HG03045 (cell line): Measurements from ENCODE around the gene PCDH20.
"Not testable (repeated sequence)": the region's sequence is repeated elsewhere in the genome, so short reads cannot be mapped to it uniquely, and the experiment has no call there.

Experiments
- ATAC-seq: cut with Tn5 transposase; IDR thresholded peaks from one replicate; pipeline ENCODE4 v1.9.1; 2021; ENCODE audit warnings: mild to moderate bottlenecking, moderate library complexity; ENCODE audit not compliant: unreplicated experiment

The PCDH20 gene, protein sequence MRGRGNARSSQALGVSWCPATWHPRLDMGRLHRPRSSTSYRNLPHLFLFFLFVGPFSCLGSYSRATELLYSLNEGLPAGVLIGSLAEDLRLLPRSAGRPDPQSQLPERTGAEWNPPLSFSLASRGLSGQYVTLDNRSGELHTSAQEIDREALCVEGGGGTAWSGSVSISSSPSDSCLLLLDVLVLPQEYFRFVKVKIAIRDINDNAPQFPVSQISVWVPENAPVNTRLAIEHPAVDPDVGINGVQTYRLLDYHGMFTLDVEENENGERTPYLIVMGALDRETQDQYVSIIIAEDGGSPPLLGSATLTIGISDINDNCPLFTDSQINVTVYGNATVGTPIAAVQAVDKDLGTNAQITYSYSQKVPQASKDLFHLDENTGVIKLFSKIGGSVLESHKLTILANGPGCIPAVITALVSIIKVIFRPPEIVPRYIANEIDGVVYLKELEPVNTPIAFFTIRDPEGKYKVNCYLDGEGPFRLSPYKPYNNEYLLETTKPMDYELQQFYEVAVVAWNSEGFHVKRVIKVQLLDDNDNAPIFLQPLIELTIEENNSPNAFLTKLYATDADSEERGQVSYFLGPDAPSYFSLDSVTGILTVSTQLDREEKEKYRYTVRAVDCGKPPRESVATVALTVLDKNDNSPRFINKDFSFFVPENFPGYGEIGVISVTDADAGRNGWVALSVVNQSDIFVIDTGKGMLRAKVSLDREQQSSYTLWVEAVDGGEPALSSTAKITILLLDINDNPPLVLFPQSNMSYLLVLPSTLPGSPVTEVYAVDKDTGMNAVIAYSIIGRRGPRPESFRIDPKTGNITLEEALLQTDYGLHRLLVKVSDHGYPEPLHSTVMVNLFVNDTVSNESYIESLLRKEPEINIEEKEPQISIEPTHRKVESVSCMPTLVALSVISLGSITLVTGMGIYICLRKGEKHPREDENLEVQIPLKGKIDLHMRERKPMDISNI

DNA sequence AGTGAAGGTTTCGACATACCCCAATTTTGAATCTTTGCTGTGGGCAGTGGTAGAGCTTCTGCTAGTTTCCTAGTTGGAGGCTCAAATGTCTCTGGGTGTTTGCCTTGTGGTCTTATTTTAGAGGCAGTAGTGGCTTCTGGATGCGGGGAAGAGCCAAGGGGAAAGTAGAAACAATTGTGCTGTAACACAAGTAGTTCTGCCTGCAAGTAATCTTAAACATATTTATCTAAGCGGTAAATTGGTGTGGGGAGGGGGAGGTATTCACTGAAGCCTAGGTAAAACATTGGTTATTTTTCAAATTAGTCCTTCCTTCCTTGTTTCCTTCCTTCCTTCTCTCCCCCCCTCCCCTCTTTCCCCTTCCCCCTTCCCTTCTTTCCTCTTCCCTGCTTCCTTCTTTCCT lies at the start of gene PCDH20:
TSS of gene PCDH20 (minus strand) at position 101 of the 400 bp plus-strand sequence. CDS start 691 bp downstream, outside the sequence.
- ATAC-seq: no peak

DNA sequence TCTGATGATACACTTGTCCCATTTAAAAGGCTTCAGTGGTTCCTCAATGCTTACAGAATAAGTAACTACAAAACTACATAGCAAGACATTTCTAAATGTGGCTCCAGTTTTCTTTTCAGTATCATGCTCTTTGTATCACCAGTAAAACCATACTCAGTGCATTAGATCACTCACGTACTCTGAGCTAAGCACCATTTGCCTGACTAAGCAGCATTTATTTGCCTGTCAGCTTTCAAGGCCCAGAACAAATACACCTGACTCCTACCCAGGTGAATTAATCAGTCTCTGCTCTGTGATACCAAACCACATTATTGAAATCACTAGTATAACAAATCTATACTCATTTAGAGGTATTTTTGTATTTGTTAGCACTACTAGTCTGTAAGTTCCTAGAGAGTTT lies 47.4 kb upstream of the PCDH20 start:
- no peak for ATAC-seq

DNA sequence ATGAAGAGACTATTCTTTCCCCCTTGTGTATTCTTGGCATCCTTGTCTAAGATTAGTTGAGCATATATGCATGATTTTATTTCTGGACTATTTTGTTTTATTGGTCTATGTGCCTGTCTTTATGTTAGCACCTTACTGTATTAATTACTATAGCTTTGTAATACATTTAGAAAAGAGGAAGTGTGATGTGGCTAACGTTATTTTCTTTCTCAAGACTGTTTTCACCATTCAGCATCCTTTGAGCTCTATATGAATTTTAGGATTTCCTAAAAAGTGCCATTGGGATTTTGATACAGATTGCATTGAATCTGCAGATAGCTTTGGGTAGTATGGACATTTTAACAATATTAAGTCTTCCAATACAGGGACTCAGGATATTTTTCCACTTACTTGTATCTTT lies 37.5 kb upstream of the PCDH20 start:
- ATAC-seq: no peak

DNA sequence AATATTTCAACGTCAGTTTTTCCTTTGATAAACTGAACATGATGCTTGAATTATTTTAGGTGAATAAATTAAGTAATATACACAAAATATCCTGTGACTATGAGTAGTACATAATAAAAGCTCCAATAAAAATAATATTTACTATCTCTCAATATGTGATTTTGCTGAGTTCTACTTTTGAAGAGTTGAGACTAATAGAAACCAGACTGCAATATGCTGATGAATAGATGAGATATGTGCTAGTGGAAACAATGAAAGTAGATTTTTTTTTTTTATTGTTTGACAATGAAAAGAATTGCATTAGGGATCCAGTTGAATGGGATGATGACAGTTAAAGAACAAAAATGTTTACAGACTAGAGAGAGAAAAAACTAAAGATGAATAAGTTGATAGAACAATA lies 16.4 kb upstream of the PCDH20 start:
- no peak for ATAC-seq

DNA sequence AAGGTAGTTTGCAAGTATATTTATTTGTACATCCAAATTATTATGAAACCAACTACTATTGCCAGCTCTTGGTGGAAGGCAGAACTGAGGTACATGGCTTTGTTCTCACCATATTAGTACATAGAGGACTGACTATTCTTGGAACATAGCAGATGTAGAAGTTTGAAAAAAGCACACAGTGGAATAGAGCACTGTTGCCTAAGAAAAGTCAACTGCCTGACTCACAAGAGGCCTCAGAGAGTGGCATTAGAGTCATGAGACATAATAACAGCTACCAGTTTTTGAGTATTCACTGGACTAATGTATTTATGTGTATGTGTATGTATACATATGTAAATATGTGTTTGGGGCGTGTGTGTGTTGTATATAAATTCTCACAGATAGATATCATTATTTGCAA lies 8.3 kb upstream of the PCDH20 start:
- ATAC-seq: no peak

DNA sequence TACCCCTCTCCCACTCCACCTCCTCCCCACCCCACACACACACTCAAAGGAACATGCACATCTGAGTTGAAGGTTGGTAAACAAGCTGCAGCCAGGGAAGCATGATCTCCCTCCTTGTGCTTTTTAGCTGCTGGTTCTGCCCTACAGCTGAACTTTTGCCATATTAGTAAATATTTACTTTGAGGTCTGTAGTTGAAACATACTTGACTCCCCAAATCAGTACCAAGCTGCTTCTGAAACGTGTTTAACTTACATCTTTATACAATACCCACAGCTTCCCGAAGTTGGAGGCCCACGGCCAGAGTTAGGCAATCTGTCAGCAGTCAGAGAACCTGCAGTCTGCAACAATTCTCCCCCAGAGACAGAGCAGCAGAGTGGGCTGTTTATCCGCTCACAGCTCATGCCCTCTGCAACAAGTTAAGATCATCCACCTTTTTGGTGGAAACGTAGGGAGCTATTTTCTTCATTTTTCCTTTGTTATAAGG lies 1.5 kb upstream of the PCDH20 start:
- ATAC-seq: no peak

DNA sequence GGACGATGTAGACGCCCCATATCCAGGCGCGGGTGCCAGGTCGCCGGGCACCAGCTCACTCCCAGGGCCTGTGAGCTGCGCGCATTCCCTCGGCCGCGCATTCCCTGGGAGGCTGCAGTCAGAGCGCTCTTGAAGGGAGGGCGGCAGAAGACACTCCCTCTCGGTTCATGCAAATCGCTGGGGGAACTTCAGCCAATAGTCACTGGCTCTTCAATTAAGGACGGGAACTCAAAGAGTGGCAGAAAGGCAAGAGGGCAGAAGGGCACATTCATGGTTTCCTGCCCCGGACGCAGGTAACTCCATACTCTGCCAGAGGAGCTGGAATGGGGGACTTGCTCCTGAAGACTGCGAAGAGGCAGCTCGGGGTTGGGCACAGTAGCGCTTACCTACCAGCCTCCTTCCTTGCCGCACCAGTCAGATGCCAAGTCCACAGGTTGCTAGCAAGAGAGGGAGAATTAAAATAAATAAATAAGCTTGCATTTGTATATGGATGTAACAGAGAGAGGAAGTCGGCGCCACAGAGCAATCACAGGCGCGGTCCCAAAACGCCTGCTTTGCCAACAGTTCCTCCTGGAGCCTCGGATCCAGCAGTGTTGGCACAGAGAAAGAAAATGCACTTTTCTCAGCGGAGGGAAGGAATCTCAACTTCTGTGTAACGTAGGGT lies 459 bp downstream of the PCDH20 start:
- ATAC-seq: no peak

DNA sequence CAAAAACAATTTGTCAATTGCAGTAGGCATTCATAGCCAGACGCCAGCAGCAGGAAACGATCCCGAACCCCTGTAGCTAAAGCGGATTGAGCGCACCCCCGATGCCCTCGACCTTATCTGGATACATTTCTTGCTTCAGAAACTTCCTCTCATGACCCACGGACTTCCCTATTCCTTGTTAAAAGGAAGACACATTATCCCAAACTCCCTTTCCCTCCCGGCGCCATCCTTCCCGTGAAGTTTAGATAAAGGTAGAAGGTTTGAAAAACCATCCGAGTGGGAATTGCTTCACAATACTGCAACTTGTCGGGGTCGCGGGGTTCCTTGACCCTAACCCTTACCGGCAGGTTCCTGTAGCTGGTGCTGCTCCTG lies 977 bp downstream of the PCDH20 start:
- ATAC-seq: no peak

DNA sequence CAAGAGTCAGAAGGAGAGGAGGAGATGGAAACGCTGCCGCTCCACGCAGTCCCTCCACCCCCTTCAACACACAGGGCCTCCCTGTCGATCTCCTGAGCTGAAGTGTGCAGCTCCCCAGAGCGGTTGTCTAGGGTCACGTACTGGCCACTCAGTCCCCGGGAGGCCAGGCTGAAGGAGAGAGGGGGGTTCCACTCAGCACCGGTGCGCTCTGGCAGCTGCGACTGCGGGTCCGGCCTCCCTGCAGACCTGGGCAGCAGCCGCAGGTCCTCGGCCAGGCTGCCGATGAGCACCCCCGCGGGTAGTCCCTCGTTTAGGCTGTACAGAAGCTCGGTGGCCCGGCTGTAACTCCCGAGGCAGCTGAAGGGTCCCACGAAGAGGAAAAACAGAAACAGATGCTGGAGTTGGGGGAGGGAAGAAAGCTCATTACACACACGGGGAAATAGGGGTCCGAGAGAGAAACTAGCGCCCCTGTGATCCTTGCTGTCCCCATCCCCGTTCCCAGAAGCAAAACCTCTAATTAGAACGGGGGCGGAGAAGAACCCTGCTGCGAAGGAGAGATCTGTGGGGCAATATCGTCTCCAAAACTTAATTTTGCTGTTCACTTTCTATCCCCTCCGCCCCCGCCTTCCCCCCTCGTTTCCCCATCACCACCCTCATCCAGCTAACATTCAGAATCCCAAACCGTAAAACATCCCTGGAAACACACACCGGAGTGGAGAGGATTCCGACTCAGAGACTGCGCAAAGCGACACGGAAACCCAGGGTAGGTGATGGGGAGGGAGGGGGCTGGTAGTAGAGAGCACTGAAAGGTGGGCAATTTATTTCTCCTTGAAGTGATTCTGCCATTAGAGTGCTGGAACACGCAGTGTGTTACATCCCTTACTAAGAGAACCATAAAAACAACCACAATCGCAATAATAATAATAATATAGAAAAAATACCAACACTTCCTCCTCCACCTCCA lies 1.8 kb downstream of the PCDH20 start:
- no peak for ATAC-seq

DNA sequence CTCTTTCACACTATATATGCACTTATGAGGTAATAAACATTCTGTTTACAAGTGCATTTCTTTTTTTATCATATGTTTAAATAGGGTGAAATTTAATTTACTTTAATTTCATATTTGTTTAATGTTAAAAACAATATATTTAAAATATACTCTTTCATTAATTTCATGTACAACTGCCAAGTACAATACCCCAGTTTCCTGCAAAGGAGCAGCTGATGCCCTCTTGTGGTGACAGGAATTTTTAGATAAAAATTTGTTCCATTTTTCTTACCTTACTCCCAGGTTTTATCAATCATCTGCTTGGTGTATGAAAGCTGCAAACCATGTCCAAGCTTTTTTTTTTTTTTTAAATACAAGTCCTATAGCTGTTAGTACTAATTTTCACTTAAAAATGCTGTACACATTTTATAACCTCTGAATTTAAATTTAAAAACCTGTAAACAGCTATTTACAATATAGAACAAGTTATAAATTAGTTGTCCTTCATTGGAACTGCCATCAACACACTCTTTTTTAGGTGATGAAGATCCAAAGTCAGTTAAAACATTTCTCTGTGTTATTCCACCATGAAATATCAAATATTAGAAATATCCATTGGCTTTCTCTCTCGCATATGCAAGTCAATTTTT lies 4.9 kb downstream of the PCDH20 start:
- no peak for ATAC-seq

DNA sequence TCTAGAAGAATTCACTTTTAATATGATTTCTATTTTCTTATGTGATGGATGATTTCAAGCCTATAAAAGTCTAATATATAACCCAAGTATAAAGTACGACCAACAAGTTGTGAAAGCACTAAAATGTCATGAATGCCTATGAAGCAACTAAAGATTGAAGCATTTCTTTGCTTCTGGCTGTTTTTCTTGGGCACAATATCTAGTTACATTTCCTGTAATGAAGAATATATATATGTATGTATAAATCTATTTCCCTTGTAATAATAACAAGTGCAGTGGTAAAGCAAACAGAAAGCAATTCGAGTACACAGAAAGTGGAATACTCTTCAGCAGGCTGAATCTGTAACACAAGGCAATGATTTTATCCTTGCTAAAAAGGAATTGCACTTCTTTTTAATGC lies 5.4 kb downstream of the PCDH20 start:
- no peak for ATAC-seq

DNA sequence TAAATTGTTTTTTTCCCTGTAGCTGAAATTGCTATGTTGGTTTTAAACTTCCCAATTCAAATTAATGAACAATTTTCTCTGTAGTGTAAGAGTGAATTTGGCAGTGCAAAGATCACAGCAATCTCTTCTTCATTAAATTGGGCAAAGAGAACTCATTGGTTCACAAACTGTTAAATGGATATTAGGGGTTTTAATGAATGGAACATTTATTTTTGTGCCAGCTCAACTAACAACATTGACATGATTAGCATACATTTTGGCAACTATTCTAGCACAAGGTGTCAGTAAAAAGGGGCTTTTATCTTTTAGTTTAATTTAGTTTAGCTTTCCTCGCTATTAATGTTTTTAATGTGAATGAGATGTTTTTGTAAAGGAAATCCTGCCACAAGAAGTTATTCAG lies 7.1 kb downstream of the PCDH20 start:
- ATAC-seq: no peak

DNA sequence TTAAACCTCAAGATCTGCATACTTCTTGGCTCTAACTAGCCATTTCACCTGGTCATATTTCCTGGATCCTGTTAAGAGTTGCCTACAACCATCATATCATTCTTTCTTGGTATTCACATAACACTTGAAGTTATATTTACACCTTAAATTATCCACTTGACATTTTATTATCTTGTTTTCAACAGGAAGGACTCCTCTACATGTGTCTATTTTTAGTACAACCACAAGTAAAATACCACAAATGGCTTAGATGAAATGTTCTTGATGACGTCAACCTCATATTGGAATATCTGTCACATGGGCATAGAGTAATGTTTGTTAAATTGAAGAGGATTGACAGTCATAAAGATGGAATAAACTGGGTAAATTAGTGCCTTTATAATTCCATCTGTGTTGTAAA lies 9.4 kb downstream of the PCDH20 start:
- no peak for ATAC-seq

DNA sequence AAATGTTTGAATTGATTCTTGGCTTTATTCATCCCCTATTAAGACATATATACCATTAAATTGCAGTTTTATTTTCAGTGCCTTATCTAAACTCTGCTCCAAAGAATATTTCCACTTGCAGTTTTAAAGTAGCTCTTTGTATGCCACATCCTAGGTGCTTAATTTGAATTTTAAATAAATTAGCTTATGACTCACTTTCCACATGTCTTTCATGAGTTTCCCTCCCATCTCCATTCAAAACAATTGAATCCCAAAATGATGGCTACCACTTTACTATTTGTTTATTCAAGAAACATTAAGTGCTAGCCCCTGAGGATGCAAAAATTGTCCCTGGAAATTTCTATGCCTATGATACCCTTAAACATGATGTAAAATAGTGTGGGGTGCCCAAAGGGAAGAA lies 19.5 kb downstream of the PCDH20 start:
- no peak for ATAC-seq

DNA sequence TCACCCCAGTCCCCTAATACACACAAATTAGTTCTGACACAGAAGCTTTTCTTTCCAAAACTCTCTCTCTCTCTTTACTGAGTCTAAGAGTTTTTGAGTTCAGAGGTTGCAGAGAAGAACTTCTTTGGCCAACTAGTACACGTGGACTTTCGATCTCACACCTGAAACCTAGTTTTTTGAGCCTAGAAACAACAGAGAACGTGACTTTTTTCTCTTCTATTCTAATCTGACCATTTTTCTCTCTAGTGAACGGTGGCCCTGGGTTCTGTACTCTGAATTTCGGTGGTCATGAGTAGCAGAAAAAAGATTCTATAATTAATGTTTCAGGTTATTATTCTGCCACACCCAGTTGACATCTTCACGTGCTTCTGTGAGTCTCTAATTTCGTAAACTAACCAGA lies 24.2 kb downstream of the PCDH20 start:
- ATAC-seq: no peak

DNA sequence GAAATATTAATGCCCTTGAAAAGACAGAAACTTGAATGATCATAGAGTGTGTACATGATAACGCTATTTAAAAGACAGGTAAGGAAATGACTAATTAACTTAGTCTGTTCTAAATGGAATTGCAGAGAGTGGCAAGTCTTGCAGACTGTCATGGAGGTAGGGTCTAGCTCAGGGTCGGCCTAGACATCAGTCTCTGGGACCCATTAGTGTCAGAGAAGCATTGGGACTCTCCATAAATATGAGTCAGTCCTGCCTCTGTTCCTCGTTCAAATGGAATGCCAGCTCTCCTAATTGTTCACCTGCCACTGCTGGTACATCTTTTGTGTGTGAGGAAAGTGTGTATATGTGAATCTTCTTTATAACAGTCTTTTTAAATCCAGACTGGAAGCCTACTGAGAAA lies 28.0 kb downstream of the PCDH20 start:
- ATAC-seq: no peak

DNA sequence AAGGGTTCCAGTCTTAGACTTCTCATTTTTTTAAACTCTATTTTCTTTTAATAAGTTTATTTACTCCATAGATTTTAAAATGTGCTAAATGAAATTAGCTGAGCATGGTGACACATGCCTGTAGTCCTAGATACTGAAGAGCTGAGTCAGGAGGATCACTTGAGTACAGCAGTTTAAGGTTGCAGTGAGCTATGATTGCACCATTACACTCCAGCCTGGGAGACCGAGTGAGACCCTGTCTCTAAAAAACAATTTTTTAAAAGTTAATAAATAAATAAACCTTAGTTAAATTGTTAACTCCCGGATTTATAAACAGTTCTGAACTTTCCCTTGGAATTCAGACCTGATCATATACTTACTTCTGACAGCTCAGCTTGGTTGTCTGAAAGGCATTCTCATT lies 32.5 kb downstream of the PCDH20 start:
- no peak for ATAC-seq

DNA sequence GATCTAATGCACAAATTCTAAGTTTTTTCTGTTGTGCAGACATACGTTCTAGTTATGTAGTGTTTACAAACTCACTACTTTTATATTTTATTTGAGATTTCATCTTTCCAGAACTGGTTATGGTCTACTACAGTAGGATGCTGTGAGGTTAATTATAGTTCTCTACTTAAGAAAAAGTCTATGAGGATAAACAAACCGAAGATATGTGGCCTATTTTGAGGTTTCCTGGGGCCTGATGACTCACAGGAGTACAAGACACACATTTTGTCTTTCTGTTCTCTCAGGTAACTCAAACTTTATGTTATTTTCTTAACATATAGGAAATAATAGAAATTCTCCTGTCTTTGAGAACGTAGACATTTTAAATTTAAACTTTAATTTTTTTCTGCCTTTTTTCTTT lies 45.1 kb downstream of the PCDH20 start:
- no peak for ATAC-seq

DNA sequence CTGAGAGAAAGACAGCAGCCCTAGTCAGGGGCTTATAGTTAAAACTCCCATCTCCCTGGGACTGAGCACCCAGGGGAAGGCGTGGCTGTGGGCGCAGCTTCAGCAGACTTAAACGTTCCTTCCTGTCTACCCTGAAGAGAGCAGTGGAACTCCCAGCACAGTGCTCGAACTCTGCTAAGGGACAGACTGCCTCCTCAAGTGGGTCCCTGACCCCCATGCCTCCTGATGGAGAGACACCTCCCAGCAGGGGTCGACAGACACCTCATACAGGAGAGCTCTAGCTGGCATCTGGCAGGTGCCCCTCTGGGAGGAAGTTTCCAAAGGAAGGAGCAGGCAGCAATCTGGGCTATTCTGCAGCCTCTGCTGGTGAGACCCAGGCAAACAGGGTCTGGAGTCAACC lies 51.0 kb downstream of the PCDH20 start:
- ATAC-seq: not testable (repeated sequence)

DNA sequence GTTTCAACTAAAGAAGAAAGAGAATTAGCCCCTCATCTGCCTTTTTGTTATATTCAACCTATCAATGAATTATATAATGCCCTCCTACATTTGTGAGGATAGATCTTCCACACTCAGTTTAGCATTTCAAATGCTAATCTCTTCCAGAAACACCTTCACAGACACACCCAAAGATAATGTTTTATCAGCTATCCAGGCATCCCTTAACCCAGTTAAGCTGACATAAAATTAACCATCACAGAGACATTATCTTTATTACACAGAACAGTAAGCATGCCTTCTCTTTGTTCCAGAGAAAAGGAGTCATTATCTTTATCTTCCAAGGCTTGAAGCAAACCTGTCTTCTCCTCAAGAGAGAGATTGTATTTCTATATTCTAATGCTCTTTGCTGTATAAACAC lies 53.1 kb downstream of the PCDH20 start:
- ATAC-seq: no peak
